RPMI7951 (cell line): ENCODE results near the gene HYLS1. TPM values are rescaled to one million over a fixed set of nuclear protein-coding genes. Genes with fewer than 3 reads are reported as not detected.

ENCODE experiments used
- DNase-seq: peaks from one replicate; pipeline ENCODE4 v3.0.0-alpha.2; 2012; ENCODE audit warnings: low read depth
- total RNA-seq: library from RNA; depleted of rRNA; stranded (reverse); fragments of >200 nt; shearing (Covaris generic); gene quantifications from 2 replicates; pipeline ENCODE4 v1.2.3, GENCODE V29; 2014

Gene HYLS1
- total RNA-seq, 1 experiment from 2014 or later: 36.4 TPM

DNA sequence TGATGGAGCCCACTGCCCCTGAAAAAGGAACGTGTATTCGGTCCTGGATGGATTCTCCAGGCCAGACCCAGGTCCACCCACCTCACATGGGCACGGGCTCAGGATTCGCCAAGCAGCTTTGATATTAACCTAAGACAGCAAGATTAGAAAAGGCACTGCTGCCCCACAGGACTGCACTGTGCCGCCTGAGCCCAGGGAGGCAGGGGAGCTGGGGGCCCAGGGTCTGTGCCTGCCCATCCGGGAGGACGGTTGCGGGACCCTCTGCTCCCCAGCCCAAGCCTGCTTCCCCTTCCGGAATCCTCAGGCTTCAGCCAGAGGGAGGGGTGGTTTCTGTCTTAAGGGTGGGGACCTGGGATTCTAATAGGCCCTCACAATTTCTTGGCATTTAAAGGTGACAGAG lies 44.8 kb downstream of the HYLS1 start:
- DNase-seq: no peak

DNA sequence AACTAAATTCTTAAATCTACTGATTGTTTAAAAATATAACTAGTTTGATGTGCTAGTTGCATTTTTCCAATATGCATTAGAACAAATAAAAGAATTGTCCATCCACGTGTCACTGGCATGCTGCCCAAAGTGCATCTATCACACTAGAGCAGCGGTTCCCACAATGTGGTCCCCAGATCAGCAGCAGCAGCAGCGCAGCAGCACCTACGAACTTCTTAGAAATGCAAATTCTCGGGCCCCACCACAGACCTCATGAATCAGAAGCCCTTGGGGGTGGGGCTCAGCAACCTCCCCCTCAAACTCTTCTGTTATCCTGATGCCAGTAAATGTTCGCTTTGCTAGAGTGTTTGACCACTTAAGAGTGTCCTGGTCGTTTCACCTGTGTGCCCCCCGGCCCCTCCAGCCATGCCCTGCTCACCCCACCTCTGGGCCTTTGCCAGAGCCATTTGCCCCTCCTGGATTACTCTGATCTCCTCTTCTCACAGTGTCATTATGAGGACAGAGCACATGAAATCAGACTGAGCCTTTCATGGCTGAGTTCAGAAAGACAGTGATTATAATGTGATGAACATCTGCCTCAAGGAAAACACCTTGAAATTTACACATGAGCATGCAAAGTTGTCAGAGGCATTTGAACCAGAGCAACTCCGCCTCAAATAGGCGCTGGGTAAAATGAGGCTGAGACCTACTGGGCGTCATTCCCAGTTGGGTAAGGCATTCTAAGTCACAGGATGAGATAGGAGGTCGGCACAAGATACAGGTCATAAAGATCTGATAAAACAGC lies 45.8 kb downstream of the HYLS1 start:
- DNase-seq: no peak

DNA sequence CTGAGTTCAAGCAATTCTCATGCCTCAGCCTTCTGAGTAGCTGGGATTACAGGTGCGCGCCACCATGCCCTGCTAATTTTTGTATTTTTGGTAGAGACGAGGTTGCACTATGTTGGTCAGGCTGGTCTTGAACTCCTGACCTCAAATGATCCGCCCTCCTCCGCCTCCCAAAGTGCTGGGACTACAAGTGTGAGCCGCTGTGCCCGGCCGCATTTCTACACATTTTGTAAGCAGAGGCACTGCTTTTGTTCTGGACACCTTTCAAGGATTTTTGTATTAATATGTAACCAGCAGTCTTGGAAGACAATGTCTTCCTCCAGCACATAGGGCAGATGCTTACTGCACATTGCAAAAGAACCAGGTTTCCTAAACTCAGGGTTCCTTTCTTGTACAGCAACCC lies 47.0 kb downstream of the HYLS1 start:
- no peak for DNase-seq

DNA sequence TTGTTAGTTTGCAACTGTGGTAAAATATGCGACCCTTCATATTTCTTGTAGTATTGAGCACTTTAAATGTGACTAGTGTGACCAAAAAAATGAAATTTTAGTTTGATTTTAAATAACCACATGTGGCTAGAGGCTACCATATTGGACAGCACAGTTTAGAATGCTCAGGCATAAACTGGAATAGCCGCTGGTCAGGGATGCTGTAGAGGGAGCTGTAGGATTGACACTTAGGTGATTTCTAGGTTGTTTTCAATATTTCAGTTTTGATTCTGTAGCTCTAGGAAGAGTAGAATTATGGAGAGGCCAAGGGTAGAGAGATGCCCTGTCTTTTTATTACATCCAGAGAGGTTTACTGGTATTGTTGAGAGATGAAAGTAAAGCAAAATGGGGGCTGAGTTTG lies 47.6 kb downstream of the HYLS1 start:
- peak; percentile 16 for DNase-seq

DNA sequence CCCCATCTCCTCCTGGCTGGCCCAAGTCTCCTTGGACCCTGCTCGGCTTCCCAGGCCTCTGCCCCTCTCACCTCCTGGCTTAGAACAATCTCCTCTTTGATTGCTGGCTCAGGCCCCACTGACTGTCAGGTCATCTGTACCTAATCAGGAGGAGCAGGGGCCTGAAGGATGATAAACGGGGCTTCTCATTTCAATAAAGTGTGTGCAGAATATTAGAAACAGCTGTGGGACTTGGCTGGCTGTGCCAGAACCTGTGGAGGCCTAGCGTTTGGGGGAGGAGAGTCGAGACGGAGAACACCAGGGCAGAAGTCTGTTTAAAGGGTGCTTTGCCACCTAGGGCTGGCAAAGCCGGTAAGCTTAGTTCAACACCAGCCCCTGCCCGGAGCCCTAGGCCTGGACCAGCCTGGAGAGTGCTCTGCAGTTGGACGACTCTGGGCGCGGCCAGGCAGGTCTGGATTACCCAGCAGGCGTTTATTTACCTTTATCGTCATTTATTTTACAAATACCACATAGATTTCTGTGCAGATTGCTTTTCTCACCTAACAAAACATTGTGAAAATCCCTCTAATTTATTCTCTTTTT lies 48.2 kb downstream of the HYLS1 start:
- peak; percentile 39 for DNase-seq

DNA sequence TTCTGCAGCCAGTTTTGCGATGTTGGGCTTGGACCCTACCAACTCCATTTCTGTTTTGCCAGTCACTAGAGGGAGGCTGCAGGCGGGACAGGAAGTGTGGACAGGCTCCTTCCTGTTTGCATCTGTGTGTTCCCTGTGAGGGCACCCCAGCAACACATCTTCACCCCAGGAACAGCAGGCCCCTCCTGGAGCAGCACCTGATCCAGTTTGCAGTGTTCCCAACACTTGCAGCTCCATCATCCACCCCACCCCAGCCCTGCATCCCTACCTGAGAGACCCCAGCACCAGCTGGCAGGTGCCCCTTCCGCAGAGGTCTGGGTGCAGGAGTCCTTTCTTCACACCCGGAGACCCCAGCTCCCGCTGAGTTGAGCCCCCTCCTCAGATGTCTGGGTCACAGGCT lies 51.0 kb downstream of the HYLS1 start:
- DNase-seq: no peak

DNA sequence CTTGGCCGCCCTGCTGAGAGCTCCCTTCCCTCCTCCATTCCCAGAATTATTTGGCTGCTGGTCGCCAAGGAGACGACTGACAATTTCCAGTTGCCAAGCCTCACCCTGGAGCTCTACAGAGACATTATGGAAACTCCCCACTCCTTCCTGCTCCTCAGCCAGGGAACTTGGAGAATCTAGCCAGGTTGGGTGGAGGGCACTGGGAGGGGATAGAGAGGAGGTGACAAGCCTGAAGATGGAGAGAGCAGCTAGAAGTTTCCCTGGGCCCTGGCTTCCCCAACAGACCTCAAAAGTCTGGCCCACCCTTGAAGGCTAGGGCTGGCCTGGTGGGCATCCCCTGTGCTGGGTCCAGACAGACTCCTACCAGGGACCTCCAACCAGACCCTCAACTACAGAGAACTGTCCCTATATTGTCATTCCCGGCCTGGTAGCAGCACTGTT lies 51.6 kb downstream of the HYLS1 start:
- no peak for DNase-seq

DNA sequence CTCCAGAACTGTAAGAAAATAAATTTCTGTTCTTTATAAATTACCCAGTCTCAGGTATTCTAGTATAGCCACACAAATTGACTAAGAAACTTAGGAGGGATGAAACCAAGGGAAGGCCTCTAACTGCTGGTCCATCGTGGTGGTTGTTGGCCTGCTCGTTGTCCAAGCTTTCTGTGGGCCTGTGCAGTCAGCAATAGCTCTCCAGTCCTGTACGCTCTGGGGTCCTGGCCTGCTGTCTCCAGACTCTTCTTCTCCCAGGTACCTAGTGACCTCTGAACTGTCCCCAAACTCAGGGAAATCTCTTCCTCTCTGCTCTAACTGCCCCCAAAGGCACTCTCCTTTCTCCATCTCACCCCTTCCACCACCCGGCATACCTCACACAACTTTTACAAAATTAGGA lies 52.7 kb downstream of the HYLS1 start:
- no peak for DNase-seq

DNA sequence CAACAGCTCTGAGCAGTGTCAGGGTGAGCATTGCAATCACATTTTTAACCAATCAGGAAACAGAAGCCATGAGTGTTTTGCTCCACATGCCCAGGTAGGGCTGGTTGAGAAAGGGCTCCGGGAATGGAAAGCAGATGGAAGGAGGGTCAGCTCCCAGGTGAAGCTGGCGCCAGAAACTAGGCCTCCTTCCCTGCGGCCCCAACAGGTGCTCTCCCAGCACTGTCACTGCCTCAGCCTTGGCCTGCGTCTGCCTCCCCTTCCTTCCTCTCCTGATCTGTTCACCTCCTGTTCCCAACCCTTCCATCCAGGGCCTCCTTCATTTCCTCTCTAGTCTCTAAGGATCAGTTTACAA lies 53.8 kb downstream of the HYLS1 start:
- no peak for DNase-seq

DNA sequence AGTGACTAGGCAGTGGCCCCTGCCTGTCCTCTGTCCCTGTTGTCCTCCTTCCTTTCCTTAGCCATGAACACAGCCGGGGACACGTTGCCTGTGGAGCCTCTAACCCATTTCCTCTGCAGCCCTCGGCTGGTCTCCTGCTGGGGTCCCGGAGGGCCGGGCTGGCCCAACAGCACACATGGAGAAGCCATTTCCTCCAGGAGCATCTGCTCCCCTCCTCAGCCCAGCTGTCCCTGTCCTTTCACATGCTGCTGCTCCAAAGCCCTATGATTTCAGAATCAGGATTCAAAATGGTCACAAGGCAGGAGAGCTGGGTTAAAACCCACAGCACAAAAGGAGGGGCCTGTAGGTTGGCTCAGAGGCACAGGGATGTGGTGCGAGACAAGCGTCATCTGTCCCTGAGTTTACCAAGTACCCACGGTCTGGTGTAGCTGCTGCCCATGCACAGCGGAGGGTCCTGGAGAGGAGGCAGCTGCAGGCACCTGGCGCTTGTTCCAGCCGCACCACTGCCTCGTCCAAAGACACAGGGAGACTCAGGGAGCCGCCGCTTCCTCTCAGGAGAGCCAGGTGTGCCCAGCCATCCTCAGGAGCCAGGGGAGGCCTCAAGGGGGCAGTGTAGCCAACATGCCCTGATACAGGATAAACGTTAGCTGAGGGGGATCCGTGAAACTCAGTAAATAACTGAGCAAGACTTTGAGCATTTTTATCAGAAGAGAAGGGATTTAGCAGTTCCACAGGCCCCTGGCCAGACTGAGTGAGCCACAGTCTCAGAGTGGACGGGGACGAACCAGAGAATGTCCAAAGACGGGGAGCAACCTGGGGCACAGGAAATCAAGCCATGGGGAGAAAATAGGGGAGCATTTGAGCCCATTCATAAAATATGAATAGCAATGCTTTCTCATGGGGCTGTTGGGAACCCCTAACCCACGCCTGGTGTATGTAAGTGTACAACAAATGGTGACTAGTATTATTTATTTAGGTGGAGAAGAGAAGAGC lies 54.4 kb downstream of the HYLS1 start:
- DNase-seq: peak; percentile 26

DNA sequence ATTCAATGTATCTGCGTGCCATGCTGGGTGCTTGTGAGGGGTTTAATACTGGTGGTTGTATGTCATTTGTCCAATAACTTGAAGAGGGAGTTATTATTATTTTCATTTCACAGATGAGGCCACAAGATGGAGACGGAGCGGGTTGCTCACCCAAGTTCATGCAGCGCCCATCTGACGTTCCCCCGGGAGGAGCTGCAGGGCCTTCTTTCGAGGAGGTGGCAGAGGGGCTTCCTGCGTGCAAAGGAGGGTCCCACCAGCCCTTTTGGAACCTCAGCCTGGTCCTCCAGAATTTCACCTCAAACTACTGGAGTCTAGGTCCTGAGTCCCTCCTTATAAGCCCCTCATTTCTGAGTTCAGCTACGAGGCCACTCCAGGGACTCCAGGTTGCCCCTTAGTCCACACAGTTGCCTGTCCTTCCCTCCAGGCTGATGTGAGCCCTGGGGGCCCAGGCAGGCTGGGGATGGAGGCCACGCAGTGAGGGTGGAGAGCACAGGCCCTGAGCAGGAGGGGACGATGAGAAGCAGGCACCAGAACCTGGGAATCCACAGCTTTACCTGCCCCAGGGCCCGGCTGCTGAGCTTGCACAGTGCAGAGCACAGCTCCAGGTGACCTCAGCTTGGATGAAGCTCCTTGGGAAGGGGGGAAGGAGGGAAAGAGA lies 55.4 kb downstream of the HYLS1 start:
- DNase-seq: no peak

DNA sequence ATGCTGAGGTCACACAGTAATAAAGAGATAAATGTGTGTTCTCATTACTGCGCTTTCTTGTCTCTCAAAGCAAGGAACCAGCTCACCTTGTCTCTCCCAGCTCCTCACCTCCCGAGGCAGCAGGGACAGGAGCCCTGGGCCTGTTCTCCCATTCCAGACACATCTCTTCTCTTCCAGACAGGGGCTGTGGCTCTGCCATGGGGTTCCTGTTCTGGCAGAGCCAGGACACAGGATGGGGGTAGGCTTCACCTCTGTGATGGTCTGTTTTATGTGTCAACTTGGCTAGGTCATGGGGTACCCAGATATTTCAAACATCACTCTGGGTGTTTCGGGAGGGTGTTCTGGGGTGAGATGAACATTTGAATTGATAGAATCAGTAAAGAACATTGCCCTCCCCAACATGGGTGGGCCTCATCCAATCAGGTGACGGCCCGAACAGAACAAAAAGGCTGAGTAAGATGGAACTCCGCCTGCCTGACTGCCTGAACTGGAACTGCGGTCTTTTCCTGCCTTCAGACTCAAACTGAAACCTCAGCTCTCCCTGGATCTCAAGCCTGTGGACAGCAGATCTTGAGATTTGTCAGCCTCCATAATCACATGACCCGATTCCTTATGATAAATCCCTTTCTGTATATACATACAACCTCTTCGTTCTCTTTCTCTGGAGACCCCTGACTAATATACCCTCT lies 56.3 kb downstream of the HYLS1 start:
- DNase-seq: no peak

DNA sequence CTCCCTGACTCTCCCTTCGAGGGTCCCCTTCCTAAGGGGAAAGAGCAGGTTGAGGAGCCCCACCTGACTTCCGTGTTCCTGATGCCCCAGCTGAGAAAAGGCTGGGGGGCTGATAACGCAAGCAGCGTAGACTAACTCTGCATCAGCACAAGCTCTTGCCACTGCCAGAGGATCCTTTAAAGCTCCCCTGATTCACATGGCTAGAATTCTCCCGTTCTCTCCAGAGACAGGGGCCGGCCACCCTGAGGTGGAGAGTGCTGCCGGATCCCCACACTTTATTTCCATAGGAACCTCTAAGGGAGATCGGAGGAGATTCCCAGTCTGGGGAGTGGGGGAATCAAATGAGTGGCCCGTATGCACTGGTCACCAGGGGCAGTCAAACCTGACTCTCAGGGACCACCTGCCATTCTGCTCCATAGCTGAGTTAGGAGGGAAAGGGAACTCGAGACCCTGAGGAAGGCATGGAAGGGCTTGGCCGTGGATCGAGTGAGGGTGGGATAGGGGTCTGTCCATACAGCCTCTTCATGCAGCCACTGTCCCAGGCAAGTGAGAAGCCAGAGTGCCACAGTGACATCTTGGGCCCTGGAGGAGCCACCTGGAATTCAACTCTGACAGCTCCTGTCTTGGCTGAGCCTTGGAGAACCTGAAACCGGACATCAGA lies 57.0 kb downstream of the HYLS1 start:
- DNase-seq: no peak

DNA sequence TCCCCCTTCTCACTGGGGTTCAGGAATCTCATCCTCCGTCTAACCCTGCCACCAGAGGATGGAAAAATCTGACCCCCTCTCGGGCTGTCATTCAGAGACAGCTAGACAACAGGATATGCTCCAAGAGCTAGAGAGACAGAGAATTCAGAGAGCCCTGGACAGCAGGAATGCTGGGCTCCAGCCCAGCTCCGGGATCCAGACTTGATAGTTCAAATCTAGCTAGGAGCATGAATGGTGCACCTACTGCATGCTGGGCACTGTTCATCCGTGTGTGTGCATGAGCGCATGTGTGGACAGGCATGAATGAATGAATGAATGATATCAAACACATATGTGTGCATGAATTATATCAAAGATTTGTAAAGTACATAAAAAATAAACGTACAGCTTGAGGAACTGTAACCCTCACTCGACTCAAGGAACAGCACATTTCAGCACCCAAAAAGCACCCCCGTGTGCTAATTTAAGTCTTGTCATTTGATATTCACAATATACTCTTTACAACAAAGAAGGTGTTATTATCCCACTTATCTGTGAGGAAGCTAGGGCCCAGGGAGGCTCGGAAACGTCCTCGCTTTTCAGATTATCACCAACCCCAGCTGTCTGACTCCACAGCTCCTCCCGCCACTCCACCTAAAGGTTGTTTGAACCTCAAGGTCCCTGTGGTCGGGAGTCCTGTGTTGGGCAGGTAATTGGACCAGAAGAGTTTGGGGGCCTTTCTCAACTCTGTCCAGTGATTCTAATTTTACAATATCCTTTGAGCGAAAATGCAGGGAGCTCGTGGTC lies 57.7 kb downstream of the HYLS1 start:
- DNase-seq: no peak

DNA sequence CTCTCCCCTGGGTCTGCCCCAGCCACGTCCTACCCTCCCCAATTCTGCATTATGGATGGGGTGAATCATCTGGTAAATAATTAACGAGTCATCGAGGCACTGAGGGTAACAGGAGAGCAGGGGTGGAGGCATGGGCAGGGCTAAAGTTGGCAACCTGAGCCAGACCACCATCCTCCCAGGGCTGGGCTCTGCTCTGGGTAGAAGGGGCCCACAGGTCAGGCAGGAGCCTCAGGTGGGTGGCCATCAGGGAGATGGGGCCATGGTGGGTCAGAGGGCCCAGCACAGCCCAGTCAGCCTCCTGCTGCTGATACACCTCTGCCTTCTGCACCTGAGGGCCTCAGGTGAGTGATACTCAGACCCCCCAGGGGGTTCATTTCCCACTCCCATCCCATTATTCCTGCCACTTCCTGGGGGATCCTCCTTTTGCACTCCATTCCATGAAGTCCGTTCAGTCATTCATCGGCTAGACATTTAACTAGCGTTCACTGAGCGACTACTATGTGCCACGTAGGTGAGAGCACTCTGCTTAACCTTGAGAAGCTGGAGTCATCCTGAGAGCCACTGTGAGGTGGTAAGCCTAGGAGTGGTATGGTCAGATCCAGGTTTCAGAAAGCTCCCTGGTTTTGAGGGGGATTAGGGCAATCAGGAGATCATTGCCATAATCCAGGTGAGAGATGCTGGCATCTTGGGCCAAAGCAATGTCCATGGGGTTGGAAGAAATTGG lies 58.5 kb downstream of the HYLS1 start, which contains the start of gene VSIG10L2:
Gene VSIG10L2 (plus strand): TSS at position 248 of the 724 bp plus-strand sequence. CDS start 12 bp downstream, at position 260.
- DNase-seq: no peak

DNA sequence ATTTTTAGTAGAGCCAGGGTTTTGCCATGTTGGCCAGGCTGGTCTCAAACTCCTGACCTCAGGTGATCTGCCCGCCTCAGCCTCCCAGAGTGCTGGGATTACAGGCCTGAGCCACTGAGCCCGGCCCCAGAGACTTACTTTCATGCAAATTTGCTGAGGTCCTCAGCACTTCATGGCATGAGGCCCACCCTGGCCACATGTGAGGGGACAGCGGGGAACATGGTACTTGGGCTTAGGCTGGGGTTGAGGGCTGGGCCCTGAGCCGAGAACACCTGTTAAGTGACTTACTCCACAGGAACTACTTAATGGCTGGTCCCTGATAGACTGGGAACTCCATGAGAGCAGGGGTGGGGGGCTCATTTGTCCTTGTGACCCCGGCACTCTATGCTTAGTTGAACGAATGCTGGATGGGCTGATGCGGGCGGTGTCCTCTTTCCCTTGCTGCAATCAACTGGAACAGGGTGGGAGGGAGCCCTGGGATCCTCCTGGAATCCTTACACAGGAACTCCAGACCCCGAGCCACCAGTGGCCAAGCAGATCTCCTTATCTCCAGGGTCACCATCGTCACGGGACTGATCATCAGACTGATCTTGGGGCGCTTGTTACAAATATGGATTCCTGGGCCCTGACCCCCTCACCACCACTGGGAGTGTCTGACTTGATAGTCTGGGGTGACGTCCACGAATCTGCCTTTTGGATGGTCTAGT lies 59.4 kb downstream of the HYLS1 start:
- no peak for DNase-seq

DNA sequence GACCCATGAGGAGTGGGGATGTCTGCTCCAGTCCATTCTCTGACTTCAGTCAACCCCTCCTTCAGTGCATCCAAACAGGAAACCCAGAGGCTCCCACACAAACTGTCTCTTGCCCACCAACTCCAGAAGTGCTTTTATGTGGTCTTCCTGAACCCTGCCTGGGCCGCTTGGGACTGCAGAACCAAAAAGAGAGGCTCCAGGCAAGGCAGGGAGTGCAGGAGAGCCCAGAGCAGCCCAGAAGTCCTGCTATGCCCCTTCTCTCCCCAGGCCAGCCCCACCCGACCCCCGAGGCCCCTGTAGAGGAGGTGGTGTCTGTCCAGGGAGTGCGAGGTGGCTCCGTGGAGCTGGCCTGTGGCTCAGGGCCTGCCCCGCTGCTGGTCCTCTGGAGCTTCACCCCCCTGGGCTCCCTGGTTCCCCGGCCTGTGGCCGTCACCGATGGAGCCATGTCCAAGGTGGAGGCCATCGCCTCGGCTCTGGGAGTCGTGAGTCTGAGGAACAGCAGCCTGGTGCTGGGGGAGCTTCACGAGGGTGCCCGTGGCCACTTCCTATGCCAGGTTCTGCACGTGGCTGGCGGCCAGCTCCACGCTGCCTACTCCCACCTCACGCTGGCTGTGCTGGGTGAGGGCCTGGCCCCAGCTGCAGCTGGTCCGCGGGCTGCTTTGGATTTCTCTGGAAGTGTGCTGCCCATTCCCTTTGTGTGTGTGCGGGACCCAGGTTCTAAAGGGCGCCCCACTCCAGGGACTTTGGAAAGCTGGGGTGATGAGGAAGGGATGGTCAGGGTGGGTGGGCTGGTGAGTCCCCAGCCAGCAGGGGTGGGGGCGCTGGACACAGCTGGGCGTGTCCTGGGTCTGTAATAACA lies 60.2 kb downstream of the HYLS1 start:
- no peak for DNase-seq
